IPS-15b (cell line): ENCODE data around the gene RBPJL.

Experiments
- H3K27me3 ChIP-seq: one replicate; pipeline ENCODE4 v1.6.1; 2013; ENCODE audit warnings: low read length; ENCODE audit not compliant: control insufficient read depth, insufficient read depth
- H3K36me3 ChIP-seq: one replicate; pipeline ENCODE4 v1.6.1; 2013; ENCODE audit warnings: low read length; ENCODE audit not compliant: control insufficient read depth, insufficient read depth
- H3K4me1 ChIP-seq: one replicate; pipeline ENCODE4 v1.6.1; 2013; ENCODE audit warnings: mild to moderate bottlenecking, low read length; ENCODE audit not compliant: control insufficient read depth, insufficient read depth
- H3K4me3 ChIP-seq: one replicate; pipeline ENCODE4 v1.5.1; 2013; ENCODE audit warnings: low read depth, low read length
- H3K9ac ChIP-seq: one replicate; pipeline ENCODE4 v1.6.1; 2013; ENCODE audit warnings: low read depth, mild to moderate bottlenecking, low read length
- H3K9me3 ChIP-seq: one replicate; pipeline ENCODE4 v1.6.1; 2013; ENCODE audit warnings: mild to moderate bottlenecking, low read length; ENCODE audit not compliant: control insufficient read depth, insufficient read depth

The RBPJL gene

GRCh38 chr20:45340236-45340847 lies 33.7 kb downstream of the RBPJL start:
- no peaks in the 10 kb centered on the region for H3K9me3 ChIP-seq
- H3K36me3 ChIP-seq: peaks cover 4% of the 10 kb centered on the region
- H3K27me3 ChIP-seq: no peaks in the 10 kb centered on the region
- peak overlapping the region; percentile 29 for H3K9ac ChIP-seq
- peaks cover 76% of the 10 kb centered on the region for H3K4me1 ChIP-seq
- no peak overlapping the region for H3K4me3 ChIP-seq

- peaks cover 82% of the 10 kb centered on the region for H3K4me1 ChIP-seq
- H3K27me3 ChIP-seq: no peaks in the 10 kb centered on the region
- H3K9ac ChIP-seq: peak overlapping the region; percentile 32
- H3K9me3 ChIP-seq: no peaks in the 10 kb centered on the region
- peak overlapping the region; percentile 62 for H3K4me3 ChIP-seq
- peaks cover 4% of the 10 kb centered on the region for H3K36me3 ChIP-seq
Measured at GRCh38 chr20:45340951-45341350, 34.3 kb downstream of the RBPJL start.

- H3K9me3 ChIP-seq: no peaks in the 10 kb centered on the region
- peak overlapping the region; percentile 32 for H3K9ac ChIP-seq
- H3K4me3 ChIP-seq: peak overlapping the region; percentile 62
- peaks cover 4% of the 10 kb centered on the region for H3K36me3 ChIP-seq
- no peaks in the 10 kb centered on the region for H3K27me3 ChIP-seq
- peaks cover 88% of the 10 kb centered on the region for H3K4me1 ChIP-seq
Measured at GRCh38 chr20:45341579-45341938, 34.9 kb downstream of the RBPJL start.

DNA sequence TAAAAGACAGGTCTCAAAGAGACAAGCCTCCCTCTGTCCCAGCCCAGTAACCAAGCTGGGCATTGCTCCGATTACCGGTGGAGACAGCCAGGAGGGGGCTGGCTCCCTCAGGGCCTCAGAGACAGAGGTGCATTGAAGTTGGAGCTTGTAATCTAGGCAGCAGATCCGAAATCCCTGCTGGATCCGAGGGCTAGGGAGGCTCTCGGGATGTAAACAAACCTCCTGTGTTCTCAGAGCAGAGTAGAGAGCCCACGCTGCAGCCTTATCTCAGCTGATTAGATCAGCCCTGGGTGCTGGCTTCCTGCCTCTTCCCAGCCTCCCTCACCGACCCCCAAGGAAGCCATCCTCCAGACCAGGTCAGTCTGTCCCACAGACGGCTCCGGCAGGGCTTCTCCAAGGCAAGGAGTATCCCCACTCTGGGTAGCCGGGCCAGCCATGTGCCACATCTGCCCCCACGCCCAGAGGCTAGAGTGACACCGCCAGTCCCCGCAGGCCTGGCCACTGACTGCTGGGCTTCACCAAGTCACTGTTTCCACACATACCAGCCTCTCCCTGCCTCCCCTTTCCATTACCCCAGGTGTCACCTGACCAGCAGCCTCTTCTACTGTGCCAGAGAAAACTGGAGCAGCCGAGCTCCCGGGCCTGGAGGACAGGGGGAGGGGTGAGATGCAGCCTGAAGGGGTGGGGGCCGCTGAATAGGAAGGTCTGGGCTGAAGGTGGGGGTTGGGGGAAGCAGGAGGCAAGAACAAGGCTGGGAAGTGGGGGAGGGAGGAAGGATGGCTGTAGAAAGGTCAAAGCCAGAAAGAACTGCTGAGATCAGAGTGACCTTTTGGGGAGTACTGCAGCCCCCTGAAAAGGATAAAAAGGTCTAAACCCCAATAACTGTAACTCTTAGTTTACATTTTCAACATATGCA lies 35.6 kb downstream of the RBPJL start:
- Histone ChIP-seq H3K4me3 (peak overlapping the region; percentile 62), H3K9me3 (no peaks in the 10 kb centered on the region), H3K27me3 (no peaks in the 10 kb centered on the region), H3K36me3 (peaks cover 4% of the 10 kb centered on the region), H3K4me1 (peaks cover 88% of the 10 kb centered on the region), H3K9ac (peak overlapping the region; percentile 58)

- Histone ChIP-seq H3K36me3 (peaks cover 4% of the 10 kb centered on the region), H3K9ac (peak overlapping the region; percentile 58), H3K4me1 (peaks cover 81% of the 10 kb centered on the region), H3K9me3 (no peaks in the 10 kb centered on the region), H3K4me3 (peak overlapping the region; percentile 62), H3K27me3 (no peaks in the 10 kb centered on the region)
Measured at GRCh38 chr20:45342855-45343531, 36.4 kb downstream of the RBPJL start.

- peaks cover 75% of the 10 kb centered on the region for H3K4me1 ChIP-seq
- H3K4me3 ChIP-seq: peak overlapping the region; percentile 14
- no peaks in the 10 kb centered on the region for H3K9me3 ChIP-seq
- no peaks in the 10 kb centered on the region for H3K27me3 ChIP-seq
- peak overlapping the region; percentile 58 for H3K9ac ChIP-seq
- H3K36me3 ChIP-seq: peaks cover 4% of the 10 kb centered on the region
Measured at GRCh38 chr20:45343532-45344167, 37.0 kb downstream of the RBPJL start.

DNA sequence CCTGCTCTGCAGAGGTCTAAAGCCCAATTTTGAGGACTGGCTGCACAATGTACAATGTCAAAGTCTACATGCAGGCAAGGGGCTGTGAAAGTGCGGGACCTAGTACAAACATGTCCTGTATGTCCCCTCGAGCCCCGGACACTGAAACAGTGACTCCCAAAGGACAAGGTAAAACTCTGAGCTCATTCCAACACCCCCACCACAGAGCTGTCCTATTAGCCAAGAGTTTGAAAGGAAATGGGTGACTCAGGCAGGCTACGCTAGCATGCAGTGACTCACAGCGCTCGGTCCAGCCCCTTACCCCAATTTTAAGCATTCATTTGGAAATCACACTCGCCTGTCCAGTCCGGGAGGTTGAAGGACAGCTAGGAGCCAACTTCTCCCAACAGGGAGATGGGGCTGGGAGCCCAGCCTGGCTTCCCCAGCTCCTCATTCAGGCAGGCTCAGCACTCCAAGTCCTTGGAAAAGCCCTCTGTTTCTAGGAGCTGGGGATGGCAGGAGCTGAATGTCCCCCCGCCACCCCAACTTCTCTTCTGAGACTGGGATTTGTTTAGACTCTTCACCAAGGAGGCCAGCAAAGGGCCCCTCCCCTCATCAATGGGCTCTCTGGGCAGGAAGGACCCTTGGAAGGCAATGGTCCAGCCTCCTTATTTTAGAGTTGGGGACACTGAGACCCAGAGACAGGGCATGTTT lies 37.7 kb downstream of the RBPJL start:
- Histone ChIP-seq H3K4me1 (peaks cover 72% of the 10 kb centered on the region), H3K9ac (no peak overlapping the region), H3K9me3 (no peaks in the 10 kb centered on the region), H3K27me3 (no peaks in the 10 kb centered on the region), H3K36me3 (peaks cover 4% of the 10 kb centered on the region), H3K4me3 (peak overlapping the region; percentile 37)

GRCh38 chr20:45345104-45345936 lies 38.7 kb downstream of the RBPJL start:
- Histone ChIP-seq H3K9me3 (no peaks in the 10 kb centered on the region), H3K4me1 (peaks cover 65% of the 10 kb centered on the region), H3K4me3 (peak overlapping the region; percentile 37), H3K36me3 (peaks cover 4% of the 10 kb centered on the region), H3K27me3 (no peaks in the 10 kb centered on the region), H3K9ac (no peak overlapping the region)

DNA sequence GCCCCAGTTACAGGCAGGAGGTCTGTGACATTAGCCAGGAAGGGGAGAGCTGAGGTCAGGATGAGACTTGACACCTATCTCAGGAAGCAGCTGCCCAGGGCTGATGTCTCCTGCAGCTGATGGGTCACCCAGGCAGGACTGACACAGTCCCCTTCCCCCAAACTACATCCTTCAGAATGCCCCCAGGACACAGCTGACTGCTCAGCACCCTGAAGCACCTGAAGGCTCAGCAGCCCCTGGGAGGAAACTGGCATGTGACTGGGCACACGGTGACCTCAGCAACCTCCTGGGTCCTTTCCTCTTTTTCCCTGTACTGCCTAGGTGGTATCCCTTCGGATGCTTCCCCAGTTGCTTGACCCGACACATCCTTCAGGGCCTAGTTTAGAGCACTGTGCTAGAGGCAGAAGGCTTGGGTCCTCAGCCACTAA lies 39.7 kb downstream of the RBPJL start:
- Histone ChIP-seq H3K9ac (no peak overlapping the region), H3K27me3 (no peaks in the 10 kb centered on the region), H3K4me1 (peaks cover 55% of the 10 kb centered on the region), H3K36me3 (no peaks in the 10 kb centered on the region), H3K4me3 (peak overlapping the region; percentile 82), H3K9me3 (no peaks in the 10 kb centered on the region)

DNA sequence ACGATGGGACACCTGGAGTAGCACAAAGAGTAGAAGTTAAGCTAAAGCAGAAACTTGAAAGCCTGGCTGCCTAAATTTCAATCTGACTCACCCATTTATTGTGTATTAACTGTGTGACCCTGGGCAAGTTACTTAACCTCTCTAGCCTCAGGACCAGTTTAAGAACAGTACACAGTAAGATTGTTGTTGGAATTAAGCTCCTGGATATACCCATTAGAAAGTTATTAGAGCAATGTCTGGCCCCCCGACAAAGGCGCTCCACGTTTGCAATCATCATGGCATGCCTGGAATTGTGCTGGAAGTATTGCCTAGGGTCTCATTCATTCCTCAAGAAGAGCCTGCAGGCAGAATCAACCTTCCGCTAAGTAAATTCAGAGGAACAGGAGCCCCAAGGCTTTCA lies 40.2 kb downstream of the RBPJL start:
- Histone ChIP-seq H3K27me3 (no peaks in the 10 kb centered on the region), H3K4me1 (peaks cover 50% of the 10 kb centered on the region), H3K36me3 (no peaks in the 10 kb centered on the region), H3K9me3 (no peaks in the 10 kb centered on the region), H3K4me3 (peak overlapping the region; percentile 82), H3K9ac (peak overlapping the region; percentile 66)
